Glomerular visceral epithelial cell (primary cell): ENCODE results near the gene GAB2.

Experiments used
- DNase-seq: peaks from one replicate; pipeline ENCODE4 v3.0.0-alpha.2; 2016; ENCODE audit errors: extremely low spot score

GAB2 gene

DNA sequence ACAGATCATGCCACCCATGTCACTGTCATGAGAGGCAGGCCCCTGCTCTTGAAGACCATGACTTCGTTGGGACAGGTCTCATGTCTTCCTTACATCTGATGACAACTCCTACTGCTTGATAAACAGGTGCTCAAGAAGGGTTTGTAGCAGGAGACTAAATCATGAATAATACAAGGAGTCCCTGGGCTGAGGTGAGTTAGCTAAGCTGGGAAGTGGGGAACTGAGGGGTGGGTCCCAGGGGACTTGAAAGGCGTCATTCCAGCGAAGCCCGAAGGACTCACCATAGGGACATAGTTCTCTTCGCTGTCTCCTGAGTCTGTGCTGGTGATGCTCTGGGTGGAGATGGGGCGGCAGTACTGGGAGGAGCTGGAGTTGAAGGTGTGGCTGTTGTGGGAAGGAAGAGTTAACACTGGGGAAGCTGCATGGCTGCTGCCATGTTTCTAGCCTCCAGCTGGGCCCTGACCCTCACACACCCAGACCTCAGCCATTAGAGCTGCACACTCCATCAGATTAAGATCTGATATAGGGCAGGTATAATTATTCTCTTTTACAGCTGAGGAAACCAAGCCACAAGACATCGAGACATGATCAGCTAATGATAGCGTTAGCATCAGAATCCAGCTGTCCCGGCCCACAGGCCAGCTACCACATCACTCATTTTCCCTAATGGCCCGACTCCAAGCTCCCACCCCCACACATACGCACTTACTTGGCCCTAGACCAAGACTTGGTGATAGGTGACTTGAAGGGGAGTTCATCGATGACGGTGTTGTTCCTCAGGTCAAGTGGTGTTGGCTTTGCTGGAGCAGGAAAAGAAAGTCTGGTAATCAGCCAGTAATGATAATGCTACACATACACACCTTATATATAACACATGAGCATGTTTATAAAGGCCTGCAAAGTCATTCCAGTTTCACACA, 196.0 kb downstream of the GAB2 start:
- no peak for DNase-seq

DNA sequence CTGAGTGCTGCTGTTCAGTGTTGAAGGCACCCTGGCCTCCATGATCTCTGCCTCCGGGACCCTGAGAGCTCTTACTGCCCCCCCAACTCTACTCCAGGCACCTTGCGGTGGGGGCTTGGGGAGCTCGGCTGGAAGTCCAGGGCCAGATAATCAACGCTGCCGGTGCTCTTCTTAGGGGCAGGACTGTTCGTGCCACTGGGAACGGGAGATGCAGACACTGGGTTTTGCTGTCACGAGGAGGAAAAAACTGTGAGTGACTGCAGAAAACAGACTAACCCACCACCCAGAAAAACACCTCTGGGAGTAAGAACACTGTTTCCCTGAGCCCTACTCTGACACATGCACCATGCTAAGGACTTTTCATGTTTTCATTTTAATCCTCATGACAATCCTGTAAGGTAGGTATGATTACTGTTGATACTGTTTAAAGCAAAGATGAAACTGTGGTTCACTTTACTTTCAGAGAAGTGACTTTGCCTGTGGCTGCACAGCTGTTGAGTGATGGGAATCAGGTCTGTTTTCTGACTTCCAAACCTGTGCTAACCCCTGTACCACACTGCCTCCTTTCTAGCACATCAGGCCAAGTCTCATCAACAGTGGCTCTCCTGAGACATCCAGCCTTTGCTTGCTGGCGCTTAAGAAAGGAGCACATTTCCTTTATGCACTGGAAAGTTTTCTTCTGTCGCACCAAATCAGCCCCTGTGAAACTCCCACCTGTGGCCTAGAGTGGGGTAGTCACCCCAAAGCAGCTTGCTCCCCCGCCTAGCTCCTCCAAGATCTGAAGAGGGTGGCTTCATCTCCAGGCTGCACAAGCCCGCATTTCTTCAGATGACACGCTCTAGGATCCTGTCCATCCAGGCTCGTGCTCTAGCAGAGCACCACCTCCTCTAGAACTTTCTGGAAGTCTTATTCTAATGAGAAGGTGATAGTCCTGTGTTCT, 197.1 kb downstream of the GAB2 start:
- no peak for DNase-seq

DNA sequence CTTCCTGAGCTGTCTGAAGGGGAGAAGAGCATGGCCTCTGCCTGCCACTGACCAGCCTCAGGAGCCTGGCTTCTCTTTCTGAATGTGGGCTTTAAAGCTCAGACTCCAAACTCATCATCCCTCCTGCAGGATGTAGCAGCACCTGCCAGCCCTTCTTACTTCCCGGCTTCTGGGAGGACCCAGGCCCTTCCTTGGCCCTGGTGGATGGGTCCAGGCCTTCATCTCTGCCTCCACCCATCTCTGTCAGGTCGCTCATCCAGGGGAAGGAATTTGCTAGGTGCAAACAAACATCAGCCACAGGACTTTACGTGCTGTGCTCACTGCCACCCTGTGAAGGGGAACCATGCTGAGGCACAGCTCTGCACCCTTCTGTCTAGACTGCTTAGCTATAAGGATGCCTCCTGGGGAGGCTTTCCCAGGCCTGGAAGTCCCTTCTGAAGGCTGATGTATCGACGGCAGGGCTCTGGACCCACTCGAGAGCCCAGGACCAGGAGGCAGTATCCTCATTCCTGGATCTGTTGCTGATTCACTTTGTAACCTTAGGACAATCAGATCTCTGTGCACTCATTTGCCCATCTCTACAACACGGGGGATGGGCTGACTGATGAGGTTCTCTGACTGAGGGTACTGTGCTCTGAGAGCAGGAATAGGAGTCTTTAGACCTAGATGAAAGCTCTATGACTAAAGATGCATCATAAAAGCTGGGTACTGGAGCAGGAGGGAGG, 198.0 kb downstream of the GAB2 start:
- no peak for DNase-seq

DNA sequence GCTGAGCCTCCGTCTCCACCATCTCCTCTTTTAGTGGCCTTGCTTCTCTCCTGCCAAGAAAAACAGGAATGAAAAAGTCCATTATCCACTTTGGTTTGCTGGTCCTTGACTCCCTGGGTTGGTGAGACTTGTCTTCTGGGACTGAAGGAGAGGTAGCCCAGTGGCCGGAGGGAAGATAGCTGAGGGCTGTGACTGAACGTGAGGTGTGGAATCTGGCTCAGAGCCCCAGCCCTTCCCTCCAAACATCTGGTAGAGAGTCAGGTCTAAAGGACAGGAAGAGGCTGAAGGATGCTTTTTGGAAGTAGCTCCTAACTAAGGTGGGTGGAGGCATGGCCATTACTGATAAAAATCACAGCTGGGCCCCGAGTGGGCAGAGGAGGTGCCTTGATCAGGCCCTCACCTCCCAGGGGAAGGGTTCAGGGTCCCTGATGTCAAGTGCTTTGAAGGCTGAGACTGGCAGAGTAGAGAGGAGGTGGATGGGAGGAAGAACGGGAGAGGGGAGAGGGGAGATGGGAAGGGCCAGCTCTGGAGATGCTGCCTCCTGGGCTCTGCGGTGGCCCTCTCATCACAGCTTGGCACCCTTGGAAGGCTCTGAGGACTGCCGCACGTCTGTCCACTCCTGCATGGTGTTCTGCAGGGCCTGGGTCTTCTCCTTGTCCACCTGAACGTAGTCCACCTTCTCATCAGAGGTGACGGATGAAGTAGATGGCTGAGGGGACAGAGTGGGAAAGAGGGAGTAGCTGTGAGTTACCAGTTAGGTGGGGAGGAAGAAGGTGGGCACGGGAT, 198.7 kb downstream of the GAB2 start:
- DNase-seq: no peak

DNA sequence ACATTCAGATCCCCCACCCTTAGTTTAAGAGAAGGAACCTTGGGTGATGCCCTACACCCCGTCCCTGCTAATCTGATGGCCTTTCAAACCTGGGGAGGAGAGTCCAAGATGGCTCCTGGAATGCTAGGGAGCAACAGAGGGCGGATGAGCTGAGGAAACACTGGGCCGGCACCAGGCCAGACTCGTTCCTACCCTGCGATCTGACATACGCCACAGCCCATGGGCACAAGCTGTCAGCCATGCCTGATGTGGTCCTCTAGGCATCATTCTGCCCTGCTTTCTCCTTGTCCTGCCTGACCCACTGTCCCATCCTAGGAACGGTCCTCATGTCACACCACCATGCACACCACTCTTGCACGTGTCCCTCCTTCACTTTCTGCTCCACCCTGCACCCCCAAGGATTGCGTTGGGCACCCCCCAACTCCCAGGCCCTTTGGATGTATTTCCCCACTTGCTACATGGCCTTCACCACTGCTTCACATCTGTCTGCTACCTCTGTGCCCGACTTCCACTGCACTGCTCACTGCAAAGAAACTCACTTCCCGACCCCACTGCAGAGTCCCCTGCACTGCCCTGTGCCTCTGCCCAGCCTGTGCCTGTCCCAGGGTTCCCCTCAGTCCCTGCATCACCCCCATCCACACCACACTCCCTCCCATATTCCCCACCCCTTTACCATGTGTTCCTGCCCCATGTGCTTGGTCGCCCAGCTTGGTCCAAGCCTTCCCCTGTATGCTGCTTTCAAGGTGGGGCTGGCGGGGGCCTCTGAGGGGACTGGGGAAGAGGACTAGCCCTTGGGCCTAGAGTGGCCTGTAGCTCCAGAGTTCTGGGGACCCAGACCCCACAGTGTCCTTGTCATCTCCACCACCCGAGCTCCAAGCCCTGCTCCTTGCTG, 199.7 kb downstream of the GAB2 start:
- DNase-seq: no peak

DNA sequence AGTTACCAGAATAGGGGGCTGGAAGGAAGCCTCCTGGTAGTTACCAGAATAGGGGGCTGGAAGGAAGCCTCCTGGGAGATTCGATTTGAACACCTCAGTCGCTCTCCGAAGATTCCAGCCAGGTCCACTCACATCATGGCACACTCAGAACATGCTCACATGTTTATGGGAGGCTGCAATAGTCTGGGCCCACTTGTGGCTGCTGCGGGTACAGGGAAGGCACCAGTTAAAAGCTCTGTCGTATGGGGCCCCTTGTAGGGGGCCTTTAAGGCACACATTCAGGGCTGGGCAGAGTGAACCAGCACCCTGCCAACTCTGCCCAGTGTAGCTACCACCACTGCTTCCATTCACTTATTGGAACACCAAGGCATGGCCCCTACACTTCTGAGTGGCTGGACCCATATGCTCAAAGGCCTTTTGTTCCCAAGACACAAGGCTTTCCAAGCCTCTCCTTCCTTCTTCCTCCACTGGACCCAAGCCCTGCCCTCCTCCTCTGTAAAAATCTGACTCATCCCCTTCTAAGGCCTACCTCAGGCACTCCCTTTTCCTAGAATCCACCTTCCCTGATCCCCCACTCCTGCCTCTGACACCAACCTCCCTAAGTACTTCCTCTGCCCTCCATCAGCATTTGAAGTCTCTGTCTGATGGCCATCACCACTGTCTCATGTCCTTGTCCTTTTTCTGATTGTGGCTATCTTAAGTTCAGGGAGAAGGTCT, 200.9 kb downstream of the GAB2 start:
- no peak for DNase-seq

DNA sequence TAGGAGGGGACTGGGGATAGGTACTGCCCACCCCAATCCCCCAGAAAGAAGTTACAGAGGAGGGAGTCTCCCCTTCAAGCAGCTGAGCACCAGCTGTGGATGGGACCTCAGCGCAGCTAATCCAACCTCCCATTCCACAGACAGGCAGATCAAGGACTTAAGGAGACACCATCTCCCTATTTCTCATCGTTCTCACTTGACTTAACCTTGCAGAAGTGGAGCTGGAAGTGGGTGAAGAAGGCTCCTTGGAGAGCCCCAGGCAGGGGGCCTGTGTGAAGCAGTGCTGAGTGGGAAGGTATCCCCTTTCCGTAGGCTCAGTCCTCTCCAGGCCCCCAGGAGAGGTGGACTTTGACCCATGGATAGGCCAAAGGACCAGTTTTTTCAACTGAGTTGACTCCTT, 201.6 kb downstream of the GAB2 start:
- no peak for DNase-seq

DNA sequence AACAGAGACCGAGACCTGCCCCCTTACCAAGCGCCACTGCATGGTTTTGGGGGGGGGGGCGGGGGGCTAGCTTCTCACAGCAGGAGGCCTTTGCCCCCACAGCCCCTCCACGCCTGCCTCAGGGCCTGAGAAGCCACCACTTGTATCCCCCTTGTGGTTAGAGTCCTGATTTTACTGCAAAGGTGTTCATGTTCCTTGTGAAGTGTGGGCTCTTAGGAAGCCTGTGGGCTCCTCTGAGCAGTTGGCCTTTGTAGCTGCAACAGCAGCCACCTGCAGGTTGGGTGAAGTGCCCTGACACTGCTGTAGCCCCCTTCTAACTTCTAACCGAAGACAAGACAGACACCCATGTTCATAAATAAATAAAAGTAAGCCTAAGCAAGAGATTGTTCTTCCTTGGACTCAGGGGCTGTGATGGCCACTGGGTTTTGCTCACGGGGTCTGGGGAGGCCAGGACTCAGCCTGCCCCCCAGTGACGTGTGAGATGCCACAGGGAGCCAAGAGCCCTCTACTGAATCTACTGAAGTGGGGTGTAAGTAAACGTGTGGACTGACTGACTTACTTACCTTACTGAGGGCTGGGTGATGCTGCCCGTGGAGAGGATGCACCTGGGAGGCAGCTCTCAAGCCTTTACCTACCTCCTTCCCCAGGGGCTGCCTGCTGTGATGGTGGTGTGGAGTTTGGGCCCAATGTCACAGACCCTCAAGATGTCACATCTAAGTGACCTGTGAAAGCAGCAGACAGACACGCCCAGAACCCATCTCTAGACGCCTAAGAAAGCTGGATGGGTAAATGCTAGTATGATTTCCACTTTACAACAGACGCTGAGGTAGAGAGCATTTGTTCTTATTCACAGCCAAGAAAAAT, 203.1 kb downstream of the GAB2 start:
- no peak for DNase-seq

DNA sequence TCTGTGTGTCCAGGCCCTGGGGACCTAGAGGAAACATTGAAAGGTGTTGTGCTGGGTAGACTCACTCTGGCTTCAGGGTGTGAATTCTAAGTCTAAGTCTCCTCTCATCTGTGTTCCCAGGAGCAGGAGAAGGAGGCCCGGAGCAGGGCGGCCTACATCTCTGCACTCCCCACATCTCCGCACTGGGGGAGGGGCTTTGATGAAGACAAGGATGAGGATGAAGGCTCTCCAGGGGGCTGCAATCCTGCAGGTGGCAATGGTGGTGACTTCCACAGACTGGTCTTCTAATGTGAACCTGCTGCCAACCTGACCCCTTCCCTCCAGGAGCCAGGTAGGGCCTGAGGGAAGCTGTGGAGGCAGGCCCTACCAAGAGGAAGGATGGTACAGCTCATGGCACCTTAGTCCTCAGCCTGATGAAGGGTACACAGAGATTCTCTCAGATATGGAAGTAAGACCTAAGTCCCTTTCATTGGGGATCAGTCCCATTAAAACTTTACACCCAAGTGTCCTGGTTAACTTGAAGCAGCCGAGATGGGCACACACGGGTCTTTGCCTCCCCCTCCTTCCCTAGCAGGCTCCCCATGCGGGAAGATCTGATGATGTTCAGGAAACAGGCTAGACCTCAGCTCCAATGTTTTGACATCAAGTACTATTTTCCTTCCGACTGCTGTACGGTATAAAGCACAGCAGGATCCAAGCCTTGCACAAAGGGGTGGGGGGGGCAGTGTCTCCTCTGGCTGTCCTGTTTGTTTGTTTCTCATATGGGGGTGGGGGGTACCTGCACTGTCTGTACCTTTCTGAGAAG, 203.9 kb downstream of the GAB2 start:
- no peak for DNase-seq

DNA sequence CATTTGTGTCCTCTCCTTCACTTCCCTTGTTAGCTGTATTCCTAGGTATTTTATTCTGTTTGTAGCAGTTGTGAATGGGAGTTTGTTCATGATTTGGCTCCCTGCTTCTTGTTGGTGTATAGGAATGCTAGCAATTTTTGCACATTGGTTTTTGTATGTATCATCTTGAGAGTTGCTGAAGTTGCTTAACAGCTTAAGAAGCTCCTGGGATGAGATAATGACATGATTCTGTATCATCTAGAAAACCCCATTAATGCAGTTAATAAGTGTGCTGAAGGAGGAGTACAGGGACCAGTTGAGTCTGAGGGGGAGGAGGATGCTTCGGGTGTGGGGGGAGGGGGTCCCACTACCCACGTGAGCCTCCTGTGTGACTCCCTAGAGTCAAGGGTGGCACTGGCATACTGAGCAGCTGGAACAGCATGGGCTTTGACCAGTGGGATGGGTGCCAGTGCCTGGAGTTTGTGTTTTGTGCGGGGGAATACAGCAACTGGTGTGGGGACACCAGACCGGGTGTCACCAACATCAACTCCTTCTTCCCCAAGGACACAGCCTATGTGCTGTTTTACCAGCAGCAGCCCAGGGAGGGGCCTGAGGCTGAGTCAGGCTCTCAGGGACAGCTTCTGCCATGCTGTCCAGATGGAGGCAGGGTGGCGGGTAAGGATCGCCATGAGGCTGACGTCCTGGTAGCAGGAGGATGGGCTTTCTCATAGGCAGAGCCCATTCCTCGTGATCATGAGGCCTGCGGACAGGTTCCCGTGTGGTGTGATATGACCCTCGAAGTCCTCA, 204.8 kb downstream of the GAB2 start:
- no peak for DNase-seq

DNA sequence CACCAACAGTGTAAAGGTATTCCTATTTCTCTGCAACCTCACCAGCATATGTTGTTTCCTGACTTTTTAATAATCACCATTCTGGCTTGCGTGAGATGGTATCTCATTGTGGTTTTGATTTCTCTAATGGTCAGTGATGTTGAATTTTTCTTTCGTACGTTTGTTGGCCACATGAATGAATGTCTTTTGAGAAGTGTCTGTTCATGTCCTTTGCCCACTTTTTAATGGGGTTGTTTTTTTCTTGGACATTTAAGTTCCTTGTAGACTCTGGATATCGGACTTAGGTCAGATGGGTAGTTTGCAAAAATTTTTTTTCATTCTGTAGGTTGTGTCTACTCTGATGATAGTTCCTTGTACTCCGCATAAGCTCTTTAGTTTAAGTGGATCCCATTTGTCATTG, 206.1 kb downstream of the GAB2 start:
- DNase-seq: no peak

DNA sequence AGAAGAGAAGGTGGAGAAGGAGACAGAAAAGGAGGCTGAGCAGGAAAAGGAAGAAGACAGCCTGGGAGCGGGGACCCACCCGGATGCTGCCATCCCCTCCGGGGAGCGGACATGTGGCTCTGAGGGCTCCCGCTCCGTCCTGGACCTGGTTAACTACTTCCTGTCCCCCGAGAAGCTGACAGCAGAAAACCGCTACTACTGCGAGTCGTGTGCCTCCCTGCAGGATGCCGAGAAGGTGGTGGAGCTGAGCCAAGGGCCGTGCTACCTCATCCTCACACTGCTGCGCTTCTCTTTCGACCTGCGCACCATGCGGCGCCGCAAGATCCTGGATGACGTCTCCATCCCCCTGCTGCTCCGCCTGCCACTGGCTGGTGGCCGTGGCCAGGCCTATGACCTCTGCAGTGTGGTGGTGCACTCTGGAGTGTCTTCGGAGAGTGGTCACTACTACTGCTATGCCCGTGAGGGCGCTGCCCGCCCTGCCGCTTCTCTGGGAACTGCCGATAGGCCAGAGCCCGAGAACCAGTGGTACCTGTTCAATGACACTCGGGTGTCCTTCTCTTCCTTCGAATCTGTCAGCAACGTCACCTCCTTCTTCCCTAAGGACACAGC, 207.5 kb downstream of the GAB2 start:
- DNase-seq: no peak

DNA sequence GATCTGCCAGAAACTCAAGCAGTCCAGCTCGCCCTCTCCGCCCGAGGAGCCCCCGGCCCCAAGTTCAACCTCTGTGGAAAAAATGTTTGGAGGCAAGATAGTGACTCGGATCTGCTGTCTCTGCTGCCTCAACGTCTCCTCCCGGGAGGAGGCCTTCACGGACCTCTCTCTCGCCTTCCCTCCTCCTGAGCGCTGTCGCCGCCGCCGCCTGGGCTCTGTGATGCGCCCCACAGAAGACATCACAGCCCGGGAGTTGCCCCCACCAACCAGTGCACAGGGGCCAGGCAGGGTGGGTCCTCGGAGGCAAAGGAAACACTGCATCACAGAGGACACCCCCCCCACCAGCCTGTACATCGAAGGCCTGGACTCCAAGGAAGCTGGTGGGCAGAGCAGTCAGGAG, 208.1 kb downstream of the GAB2 start:
- DNase-seq: no peak

DNA sequence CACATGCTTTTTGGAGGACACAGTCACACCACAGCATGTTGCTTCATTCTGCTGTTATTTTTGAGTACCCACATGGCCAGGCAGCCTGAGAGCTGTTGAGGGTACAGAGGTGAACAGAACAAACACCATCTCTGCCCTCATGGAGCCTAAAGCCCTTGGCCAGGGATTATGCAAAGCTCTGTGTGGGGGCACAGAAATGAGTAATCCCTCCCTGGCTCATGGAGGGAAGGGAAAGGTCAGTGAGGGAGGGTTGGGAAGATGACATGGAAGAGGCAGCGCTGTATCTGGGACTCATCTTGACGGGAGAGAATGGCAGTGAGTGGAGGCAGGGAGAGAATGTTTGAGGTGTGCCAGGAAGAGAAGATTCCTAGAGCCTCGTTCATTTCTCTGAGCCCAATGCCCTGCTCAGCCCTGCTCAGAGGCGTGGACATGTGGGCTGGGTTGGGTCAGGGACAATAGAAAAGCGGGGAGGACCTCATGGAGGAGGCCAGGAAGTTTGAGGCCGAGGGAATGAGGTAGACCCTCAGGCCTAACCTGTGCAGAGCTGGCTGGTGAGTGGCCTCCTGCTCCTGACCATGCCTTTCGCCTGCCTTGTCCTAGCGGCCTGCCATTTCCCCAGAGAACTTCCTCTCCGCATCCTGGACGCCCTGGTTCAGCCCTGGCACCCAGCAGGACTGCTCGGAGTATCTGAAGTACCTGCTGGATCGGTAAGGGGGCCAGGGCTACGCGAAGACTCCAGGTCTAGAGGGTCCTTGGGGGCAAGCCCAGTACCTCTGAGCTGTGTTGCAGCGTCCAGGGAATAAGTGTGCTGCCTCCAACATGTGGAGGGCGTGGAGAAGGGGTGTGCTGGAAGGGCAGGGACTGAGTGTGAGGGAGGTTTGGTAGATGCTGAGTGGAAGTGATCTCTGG, 209.1 kb downstream of the GAB2 start:
- no peak for DNase-seq

DNA sequence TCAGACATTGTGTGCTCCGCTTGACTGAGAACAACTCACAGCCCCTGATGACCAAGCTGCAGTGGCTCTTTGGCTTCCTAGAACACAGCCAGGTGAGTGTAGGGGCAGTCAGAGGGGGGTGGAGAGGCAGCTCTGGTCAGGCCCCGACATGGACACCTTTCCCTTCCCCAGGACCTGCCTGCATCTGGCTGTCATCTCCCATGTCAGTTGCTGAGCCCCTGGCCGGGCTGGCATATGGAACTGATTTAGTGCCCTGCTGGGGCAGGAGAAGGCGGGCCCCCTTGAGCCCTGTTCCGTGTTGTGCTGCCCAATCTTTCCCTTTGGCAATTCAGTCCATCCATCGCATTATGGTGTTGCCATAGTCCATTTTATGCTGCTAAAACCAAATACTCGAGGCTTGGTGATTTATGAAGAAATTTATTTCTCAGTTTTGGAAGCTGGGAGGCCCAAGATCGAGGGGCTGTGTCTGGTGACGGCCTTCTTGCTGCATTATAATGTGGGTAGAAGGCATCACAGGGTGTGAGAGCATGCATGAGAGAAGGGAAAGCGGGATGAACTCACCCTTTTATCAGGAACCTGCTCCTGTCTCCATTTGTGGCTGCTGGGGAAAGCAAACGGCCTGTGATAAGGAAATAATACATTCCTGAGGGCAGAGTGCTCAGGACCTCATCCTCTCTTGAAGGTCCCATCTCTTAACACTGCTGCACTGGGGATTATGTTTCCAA, 209.9 kb downstream of the GAB2 start:
- no peak for DNase-seq
